ENCODE data around the gene HNRNPA2B1. TPM values are rescaled to one million over a fixed set of nuclear protein-coding genes. Genes with fewer than 3 reads are reported as not detected.
"Not testable (repeated sequence)": the region's sequence is repeated elsewhere in the genome, so short reads cannot be mapped to it uniquely, and the experiment has no call there.

The HNRNPA2B1 gene
- total RNA-seq, 1 donor from 2014 or later, result 398 TPM

DNA sequence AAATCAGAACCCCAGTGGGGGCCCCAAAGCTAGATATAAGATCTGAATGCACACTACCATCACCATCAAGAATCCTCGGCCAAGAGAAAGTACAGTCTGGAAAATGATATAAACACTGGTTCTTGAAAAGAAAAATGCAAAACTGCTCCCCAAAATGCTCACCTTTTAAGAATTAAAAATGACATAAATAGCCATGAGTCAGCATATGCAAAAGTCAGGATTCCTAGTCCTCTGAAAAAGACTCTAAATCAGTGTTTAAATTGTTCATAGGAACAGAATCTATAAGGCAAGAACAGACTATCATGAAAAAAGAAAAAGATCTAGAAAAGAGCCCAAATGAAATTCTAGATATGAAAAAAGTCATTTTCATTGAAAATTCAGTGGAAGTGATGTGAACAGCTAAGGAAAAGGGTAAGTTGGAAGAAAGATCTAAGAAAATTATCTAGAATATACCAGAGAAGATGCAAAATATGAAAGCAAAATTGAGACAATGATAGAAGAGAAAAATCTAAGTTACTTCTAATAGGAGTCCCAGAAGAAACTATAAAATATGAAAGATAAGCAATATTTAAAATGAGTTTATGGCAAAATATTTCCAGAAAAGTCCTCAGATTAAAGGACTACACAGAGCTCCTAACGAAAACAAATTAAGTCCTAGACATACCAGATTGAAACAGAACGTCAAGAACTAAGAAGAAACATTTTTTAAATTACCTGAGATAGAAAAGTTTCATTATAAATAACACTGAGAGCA lies 18.9 kb downstream of the HNRNPA2B1 start:
- H3K36me3 ChIP-seq, result peaks cover 15% of the 10 kb centered on the region
- H3K4me1 ChIP-seq, result peaks cover 36% of the 10 kb centered on the region
- intact Hi-C loops (cut with micrococcal nuclease), result no loop called here
- peak overlapping the region; percentile 31 for H3K27ac ChIP-seq (replicated peaks)
- DNase-seq, result no peak
- H3K27me3 ChIP-seq (ENCODE audit: low read depth), result no peaks in the 10 kb centered on the region
- no peaks in the 10 kb centered on the region for H3K9me3 ChIP-seq (replicated peaks)
- H3K4me3 ChIP-seq, result no peak overlapping the region
- no peak for TF ChIP-seq CTCF (IDR thresholded peaks at IDR 0.05; ENCODE audit: borderline replicate concordance)

- Histone ChIP-seq H3K27ac (replicated peaks) (no peak overlapping the region), H3K9me3 (replicated peaks) (no peaks in the 10 kb centered on the region), H3K4me3 (no peak overlapping the region), H3K36me3 (peaks cover 10% of the 10 kb centered on the region), H3K4me1 (peaks cover 36% of the 10 kb centered on the region), H3K27me3 (ENCODE audit: low read depth) (no peaks in the 10 kb centered on the region)
- intact Hi-C loops (cut with micrococcal nuclease), result no loop called here
- no peak for TF ChIP-seq CTCF (IDR thresholded peaks at IDR 0.05; ENCODE audit: borderline replicate concordance)
- DNase-seq, result no peak
Measured at GRCh38 chr7:26180792-26181198, 19.8 kb downstream of the HNRNPA2B1 start.

GRCh38 chr7:26179826-26180497 lies 20.6 kb downstream of the HNRNPA2B1 start:
- no peak for DNase-seq
- H3K27me3 ChIP-seq (ENCODE audit: low read depth), result no peaks in the 10 kb centered on the region
- H3K9me3 ChIP-seq (replicated peaks), result no peaks in the 10 kb centered on the region
- H3K27ac ChIP-seq (replicated peaks), result no peak overlapping the region
- no peak for TF ChIP-seq CTCF (IDR thresholded peaks at IDR 0.05; ENCODE audit: borderline replicate concordance)
- intact Hi-C loops (cut with micrococcal nuclease), result no loop called here
- peaks cover 7% of the 10 kb centered on the region for H3K36me3 ChIP-seq
- peaks cover 36% of the 10 kb centered on the region for H3K4me1 ChIP-seq
- no peak overlapping the region for H3K4me3 ChIP-seq

DNA sequence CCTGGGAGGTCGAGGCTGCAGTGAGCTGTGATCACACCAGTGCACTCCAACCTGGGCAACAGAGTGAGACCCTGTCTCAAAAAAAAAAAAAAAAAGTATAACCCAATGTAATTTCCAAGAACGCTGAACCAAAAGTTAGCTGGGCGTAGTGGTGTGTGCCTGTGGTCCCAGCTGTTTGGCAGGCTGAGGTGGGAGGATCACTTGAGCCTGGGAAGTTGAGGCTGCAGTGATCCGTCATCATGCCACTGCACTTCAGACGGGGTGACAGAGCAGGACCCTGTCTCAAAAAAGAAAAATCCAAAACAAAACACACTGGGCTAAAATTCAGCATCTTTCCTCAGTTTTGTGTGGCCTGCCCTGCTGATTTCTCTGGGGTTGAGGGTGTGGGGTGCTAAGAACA lies 21.1 kb downstream of the HNRNPA2B1 start:
- H3K36me3 ChIP-seq, result peaks cover 3% of the 10 kb centered on the region
- intact Hi-C loops (cut with micrococcal nuclease), result no loop called here
- H3K27me3 ChIP-seq (ENCODE audit: low read depth), result no peaks in the 10 kb centered on the region
- no peak for TF ChIP-seq CTCF (IDR thresholded peaks at IDR 0.05; ENCODE audit: borderline replicate concordance)
- H3K4me1 ChIP-seq, result peaks cover 36% of the 10 kb centered on the region
- no peak for DNase-seq
- no peaks in the 10 kb centered on the region for H3K9me3 ChIP-seq (replicated peaks)
- no peak overlapping the region for H3K27ac ChIP-seq (replicated peaks)
- no peak overlapping the region for H3K4me3 ChIP-seq

- no peak overlapping the region for H3K27ac ChIP-seq (replicated peaks)
- no peak overlapping the region for H3K4me3 ChIP-seq
- DNase-seq, result no peak
- intact Hi-C loops (cut with micrococcal nuclease), result no loop called here
- peaks cover 26% of the 10 kb centered on the region for H3K4me1 ChIP-seq
- TF ChIP-seq CTCF (IDR thresholded peaks at IDR 0.05; ENCODE audit: borderline replicate concordance), result no peak
- H3K36me3 ChIP-seq, result no peaks in the 10 kb centered on the region
- no peaks in the 10 kb centered on the region for H3K27me3 ChIP-seq (ENCODE audit: low read depth)
- no peaks in the 10 kb centered on the region for H3K9me3 ChIP-seq (replicated peaks)
Measured at GRCh38 chr7:26178272-26178960, 22.1 kb downstream of the HNRNPA2B1 start.

DNA sequence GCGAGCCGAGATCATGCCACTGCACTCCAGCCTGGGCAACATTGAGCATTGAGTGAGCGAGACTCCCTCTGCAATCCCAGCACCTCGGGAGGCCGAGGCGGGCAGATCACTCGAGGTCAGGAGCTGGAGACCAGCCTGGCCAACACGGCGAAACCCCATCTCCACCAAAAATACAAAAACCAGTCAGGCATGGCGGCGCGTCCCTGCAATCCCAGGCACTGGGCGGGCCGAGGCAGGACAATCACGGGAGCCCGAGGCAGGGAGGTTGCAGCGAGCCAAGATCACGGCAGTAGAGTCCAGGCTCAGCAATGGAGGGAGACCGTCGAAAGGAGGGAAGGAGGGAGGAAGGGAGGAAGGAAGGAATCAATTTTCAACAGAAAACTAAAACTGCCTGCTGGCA lies 23.3 kb downstream of the HNRNPA2B1 start:
- H3K36me3 ChIP-seq, result not testable (repeated sequence)

GRCh38 chr7:26176696-26177095 lies 23.9 kb downstream of the HNRNPA2B1 start:
- intact Hi-C loops (cut with micrococcal nuclease), result not testable (repeated sequence)

More for the DNA sequence above, 23.3 kb downstream of the HNRNPA2B1 start:
- H3K27me3 ChIP-seq (ENCODE audit: low read depth); H3K27ac ChIP-seq (replicated peaks); DNase-seq; H3K4me3 ChIP-seq; H3K9me3 ChIP-seq (replicated peaks); intact Hi-C loops (cut with micrococcal nuclease): not testable (repeated sequence)
- H3K4me1 ChIP-seq, result peaks cover 15% of the 10 kb centered on the region

DNA sequence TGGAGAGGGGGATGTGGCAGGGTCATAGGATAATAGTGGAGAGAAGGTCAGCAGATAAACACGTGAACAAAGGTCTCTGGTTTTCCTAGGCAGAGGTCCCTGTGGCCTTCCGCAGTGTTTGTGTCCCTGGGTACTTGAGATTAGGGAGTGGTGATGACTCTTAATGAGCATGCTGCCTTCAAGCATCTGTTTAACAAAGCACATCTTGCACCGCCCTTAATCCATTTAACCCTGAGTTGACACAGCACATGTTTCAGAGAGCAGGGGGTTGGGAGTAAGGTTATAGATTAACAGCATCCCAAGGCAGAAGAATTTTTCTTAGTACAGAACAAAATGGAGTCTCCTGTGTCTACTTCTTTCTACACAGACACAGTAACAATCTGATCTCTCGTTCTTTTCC lies 24.6 kb downstream of the HNRNPA2B1 start:
- H3K4me3 ChIP-seq; H3K4me1 ChIP-seq; intact Hi-C loops (cut with micrococcal nuclease); H3K27ac ChIP-seq (replicated peaks); H3K36me3 ChIP-seq; DNase-seq; H3K9me3 ChIP-seq (replicated peaks); H3K27me3 ChIP-seq (ENCODE audit: low read depth): not testable (repeated sequence)

More at GRCh38 chr7:26176696-26177095, 23.9 kb downstream of the HNRNPA2B1 start:
- not testable (repeated sequence) for H3K27ac ChIP-seq (replicated peaks); H3K36me3 ChIP-seq; DNase-seq; H3K9me3 ChIP-seq (replicated peaks); H3K4me3 ChIP-seq; H3K4me1 ChIP-seq; H3K27me3 ChIP-seq (ENCODE audit: low read depth)
